Effector CD4-positive, alpha-beta T cell (primary cell): ENCODE measurements around the gene EPM2A.

ENCODE experiments used
- DNase-seq: peaks from one replicate; pipeline ENCODE4 v3.0.0-alpha.2; 2020

Gene EPM2A

GRCh38 chr6:145601397-145601796, 133.9 kb downstream of the EPM2A start:
- DNase-seq: no peak

- no peak for DNase-seq
Observed at GRCh38 chr6:145600299-145600698, 135.0 kb downstream of the EPM2A start.

GRCh38 chr6:145588981-145589380, 146.3 kb downstream of the EPM2A start:
- DNase-seq: no peak

GRCh38 chr6:145587334-145587733, 148.0 kb downstream of the EPM2A start:
- no peak for DNase-seq

- no peak for DNase-seq
Observed at GRCh38 chr6:145583753-145584152, 151.6 kb downstream of the EPM2A start.
